IPS DF 4.7 (cell line): ENCODE data around the gene SLC35D1.
"Not testable (repeated sequence)": the region's sequence is repeated elsewhere in the genome, so short reads cannot be mapped to it uniquely, and the experiment has no call there.

ENCODE experiments used
- DNase-seq: peaks from one replicate; pipeline ENCODE4 v3.0.0-alpha.2; 2013; ENCODE audit warnings: low spot score; ENCODE audit errors: extremely low read depth

SLC35D1 gene

DNA sequence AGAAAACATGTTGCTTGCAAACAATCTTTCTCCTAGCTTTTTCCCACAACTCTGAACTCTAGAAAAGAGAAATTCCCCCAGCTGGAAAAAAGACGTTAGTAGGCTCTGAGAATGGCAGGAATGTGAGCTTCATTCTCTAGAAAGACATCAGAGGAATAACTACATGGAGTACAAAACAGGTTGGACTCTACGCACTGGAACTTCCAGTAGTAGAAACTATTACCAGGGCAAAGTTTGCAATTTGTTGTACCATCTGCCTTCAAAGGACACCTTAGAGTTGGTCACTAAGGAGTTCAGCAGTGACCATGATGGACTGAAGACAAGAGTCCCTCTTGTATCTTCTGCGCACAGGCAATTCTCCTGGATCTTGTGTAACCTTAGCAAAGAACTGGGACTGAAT, 60.9 kb downstream of the SLC35D1 start:
- DNase-seq, result no peak

DNA sequence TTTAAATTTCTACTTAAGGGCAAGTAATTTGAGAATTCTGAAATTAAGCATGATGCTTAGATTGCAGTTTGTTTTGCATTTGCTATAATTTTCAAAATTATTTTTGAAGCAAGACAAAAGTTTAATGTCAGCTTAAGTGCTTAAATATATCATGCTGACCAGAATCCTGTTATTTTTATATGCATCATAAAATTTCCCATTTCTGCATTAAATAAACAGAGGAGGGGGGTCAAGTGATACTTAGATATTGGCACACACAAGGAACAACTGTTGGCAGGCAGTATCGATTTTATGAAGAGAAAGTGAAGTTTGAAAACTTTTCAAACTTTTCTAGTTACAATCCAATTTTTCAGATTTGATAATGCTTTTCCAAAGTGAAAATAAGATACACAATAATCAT, 68.1 kb downstream of the SLC35D1 start:
- DNase-seq, result no peak

DNA sequence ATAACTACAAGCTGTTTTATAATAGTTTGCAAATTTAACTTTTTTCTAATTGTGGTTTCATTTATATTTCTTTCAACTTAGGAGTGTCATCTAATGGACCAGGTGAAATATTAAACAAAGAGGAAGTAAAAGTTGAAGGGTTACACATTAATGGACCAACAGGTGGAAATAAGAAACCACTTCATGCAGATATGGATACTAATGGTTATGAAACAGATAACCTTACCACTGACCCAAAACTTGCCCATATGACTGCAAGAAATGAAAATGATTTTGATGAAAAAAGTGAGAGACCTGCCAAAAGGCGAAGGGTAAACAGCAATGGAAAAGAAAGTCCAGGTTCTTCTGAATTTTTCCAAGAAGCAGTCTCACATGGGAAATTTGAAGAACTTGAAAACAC, 69.5 kb downstream of the SLC35D1 start:
- DNase-seq, result no peak

DNA sequence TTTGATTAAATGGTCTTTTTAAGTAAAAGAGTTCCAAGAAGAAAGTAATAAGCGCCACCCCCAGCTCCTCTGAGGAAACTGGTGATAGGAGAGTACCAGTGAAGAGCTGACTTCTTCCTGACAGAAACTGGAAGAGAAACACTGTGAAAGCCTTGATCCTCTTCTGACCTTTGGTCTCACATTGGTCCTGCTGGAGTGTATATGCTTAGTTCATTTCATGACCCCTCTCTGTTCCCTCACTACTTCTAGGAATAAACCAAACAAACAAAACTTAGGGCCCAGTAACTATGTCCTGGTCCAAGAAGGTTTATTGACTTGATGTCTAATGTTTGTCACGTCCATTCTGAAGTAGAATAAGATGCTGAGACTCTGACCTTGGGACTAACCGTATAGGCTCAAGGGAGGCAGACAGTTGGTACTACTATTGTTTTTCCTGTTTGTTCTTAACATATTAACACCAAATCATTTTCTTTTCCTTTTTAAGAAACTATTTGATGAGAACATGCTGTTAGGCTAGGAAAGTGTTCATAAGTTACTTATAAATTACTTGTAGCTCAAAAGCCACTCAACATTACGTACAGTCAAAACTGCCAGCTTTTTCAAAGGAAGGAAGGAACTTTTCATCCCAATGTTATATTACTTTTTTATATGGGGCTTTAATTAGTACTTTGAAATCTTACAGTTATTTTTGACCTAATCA, 71.2 kb downstream of the SLC35D1 start:
- no peak for DNase-seq

DNA sequence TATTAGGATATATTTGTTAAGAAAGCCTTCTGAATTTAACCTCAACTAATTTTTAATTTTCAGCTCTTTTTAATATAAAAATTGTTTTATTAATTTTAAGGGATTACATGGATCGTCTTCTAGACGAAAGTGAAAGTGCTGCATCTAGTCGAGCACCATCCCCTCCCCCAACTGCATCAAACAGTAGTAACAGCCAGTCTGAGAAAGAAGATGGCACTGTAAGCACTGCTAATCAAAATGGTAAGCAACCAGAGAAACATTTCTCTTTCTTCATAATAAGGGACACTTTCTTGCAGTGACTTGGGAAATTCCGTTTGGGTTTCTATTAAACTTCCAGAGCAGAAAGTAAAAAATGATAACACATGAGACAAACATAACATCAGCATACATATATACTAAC, 72.3 kb downstream of the SLC35D1 start:
- DNase-seq, result no peak

DNA sequence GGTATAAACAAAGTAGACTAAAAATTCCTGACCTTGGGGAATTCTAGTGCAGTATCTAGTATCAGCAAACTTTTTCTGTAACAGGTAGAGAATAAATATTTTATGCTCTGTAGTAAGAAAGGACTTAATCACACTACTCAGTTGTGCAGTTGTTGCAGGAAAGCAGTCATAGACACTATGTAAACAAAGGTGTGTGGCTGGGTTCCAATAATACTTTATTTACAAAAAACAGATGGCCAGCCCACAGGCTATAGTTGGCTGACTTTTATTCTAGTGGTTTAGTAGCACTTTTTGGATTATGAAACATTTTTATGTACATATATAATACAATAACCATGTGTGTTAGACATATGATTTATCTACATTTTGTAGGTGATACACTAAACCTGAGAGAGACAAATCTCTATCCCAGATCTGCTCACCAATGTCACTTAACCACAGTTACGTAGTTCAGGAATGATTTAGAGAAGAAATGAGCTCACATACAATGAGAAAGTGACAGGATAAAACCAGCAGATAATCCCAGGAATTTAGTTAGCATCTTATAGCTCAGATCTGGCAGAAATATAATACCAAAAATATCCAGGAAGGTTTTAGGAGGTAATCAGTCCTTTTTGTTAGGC, 73.1 kb downstream of the SLC35D1 start:
- no peak for DNase-seq

DNA sequence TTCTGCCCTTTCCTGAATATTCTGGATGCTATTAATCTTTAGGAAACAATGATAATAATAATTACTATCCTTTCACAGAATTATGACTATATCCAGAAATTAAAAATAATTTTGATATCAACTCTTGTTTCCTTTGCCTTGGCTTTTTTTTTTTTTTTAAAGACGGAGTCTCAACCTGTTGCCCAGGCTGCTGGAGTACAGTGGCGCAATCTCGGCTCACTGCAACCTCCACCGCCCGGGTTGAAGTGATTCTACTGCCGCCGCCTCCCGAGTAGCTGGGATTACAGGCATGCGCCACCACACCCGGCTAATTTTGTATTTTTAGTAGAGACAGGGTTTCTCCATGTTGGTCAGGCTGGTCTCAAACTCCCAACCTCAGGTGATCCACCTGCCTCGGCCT, 74.3 kb downstream of the SLC35D1 start:
- not testable (repeated sequence) for DNase-seq

DNA sequence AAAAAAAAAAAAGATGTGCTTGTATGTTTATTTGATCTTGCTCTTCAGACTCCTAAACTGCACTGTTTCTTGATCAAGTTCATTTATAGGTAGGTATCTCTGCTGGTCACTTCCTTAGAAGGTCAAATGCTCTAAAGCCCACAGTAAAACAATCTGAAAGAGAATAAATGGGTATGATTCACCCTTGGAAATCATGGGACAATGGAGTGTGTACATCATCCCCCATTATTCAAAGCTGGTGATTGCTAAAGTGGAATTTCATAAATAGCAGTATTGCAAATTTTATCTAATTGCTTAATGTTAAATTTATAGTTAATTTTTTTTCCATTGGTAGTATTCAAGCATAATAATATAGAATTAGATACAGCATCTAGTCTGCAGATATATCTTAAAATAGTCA, 75.7 kb downstream of the SLC35D1 start:
- no peak for DNase-seq

DNA sequence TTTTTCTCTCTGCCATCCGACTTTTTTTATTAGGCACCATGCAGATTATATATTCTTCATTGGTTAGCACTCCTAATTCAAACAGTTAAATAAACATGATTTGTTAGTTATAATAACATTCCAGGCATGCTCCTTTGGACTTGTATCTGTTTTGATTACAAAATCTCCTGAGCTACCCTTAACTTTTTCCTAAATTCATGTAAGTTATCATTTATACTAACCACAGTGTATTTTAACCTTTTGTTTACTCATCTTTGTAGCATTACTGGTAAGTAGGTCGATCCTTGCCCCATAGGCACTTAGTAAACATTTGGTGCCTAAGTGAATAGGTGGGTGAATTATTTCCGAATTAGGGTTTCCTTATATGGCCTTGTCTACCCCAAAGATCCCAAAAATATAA, 85.4 kb downstream of the SLC35D1 start:
- no peak for DNase-seq

DNA sequence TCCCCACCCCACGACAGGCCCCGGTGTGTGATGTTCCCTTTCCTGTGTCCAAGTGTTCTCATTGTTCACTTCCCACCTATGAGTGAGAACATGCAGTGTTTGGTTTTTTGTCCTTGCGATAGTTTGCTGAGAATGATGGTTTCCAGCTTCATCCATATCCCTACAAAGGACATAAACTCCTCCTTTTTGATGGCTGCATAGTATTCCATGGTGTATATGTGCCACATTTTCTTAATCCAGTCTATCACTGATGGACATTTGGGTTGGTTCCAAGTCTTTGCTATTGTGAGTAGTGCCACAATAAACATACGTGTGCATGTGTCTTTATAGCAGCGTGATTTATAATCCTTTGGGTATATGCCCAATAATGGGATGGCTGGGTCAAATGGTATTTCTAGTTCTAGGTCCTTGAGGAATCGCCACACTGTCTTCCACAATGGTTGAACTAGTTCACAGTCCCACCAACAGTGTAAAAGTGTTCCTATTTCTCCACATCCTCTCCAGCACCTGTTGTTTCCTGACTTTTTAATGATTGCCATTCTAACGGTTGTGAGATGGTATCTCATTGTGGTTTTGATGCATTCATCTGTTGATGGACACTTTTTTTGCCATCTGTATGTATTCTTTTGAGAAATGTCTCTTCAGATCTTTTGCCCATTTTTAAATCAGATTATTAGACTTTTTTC, 87.6 kb downstream of the SLC35D1 start:
- DNase-seq, result not testable (repeated sequence)

DNA sequence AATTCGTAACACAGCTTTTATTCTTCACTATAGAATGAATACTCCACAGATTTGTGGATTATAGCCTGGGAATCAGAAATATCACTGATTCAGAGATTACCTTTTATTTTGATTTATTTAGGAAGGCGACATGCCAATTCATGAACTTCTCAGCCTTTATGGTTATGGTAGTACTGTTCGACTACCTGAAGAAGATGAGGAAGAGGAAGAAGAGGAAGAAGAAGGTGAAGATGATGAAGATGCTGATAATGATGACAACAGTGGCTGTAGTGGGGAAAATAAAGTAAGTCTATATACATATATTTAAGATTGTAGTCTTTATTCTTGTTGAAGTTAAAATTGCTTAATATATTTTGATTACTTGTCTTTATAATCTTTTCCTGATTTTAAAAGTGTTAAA, 96.0 kb downstream of the SLC35D1 start:
- DNase-seq, result no peak

DNA sequence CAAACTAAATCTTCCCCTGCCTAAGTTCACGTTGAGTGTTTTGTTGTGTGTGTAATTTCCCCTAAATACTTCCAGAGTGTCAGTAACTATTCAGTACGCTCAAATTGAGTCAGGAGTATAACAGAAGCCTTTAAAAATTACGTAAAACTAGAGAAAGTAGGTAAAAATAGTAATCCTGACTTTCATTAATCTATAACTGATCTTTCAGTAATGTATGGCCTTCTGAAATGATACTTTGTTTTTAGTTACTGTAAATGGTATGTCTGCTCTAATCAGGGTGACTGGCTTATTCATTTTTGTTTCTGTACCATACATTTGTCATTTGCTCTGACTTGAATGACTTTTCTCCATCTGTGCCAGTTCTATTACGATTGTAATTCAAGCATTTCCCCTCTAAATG, 99.7 kb downstream of the SLC35D1 start:
- DNase-seq, result no peak

DNA sequence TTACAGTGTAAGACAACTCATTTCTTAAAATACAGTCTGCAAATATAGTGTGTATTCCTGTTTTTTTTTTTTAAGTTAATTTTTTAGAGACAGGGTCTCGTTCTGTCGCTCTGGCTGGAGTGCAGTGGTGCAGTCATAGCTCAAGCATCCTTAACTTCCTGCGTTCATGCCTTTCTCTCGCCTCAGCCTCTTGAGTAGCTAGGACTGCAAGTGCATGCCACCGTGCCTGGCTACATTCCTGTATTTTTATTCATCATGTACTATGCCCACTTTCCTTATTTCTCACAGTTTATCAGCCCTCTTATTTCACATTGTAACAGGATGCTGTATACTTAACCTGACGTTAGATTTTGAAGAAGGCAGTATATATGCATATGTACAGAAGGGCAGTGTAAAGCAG, 102.4 kb downstream of the SLC35D1 start:
- DNase-seq, result no peak
